H9 (cell line): ENCODE results near the gene SV2C. TPM values are rescaled to one million over a fixed set of nuclear protein-coding genes. Genes with fewer than 3 reads are reported as not detected.

ENCODE experiments used
- DNase-seq: peaks from one replicate; pipeline ENCODE4 v3.0.0-alpha.2; 2017
- H2AFZ ChIP-seq: one replicate; pipeline ENCODE4 v1.6.1; 2013; ENCODE audit warnings: mild to moderate bottlenecking, low read length, control low read depth, moderate library complexity
- H2AK5ac ChIP-seq: 2 replicates; pipeline ENCODE4 v1.6.1; 2013; ENCODE audit warnings: low read length, control low read depth, mixed read lengths; ENCODE audit not compliant: insufficient read length
- H2BK120ac ChIP-seq: one replicate; pipeline ENCODE4 v1.6.1; 2013; ENCODE audit warnings: low read depth, mild to moderate bottlenecking, low read length, control low read depth, inconsistent platforms; ENCODE audit not compliant: poor library complexity, severe bottlenecking
- H2BK12ac ChIP-seq: 2 replicates; pipeline ENCODE4 v1.6.1; 2013; ENCODE audit warnings: low read length, control low read depth, mixed read lengths, low read depth; ENCODE audit not compliant: insufficient read length
- H2BK15ac ChIP-seq: 2 replicates; pipeline ENCODE4 v1.6.1; 2013; ENCODE audit warnings: low read depth, low read length, control low read depth
- H2BK20ac ChIP-seq: one replicate; pipeline ENCODE4 v1.6.1; 2013; ENCODE audit warnings: low read depth, mild to moderate bottlenecking, low read length, control low read depth, inconsistent platforms; ENCODE audit not compliant: poor library complexity, severe bottlenecking
- H2BK5ac ChIP-seq: 2 replicates; pipeline ENCODE4 v1.6.1; 2013; ENCODE audit warnings: low read length, control low read depth, mixed read lengths; ENCODE audit not compliant: insufficient read length
- H3K14ac ChIP-seq: 2 replicates; pipeline ENCODE4 v1.6.1; 2013; ENCODE audit warnings: low read length, control low read depth; ENCODE audit not compliant: insufficient read depth
- H3K18ac ChIP-seq: 2 replicates; pipeline ENCODE4 v1.6.1; 2013; ENCODE audit warnings: low read depth, mild to moderate bottlenecking, mixed read lengths, low read length, control low read depth; ENCODE audit not compliant: insufficient read length
- H3K23ac ChIP-seq: 2 replicates; pipeline ENCODE4 v1.6.1; 2013; ENCODE audit warnings: low read length, control low read depth, mixed read lengths, low read depth; ENCODE audit not compliant: insufficient read length
- H3K23me2 ChIP-seq: 2 replicates; pipeline ENCODE4 v1.6.1; 2013; ENCODE audit warnings: low read depth, mild to moderate bottlenecking, mixed read lengths, low read length, control low read depth; ENCODE audit not compliant: insufficient read length, poor library complexity, severe bottlenecking
- H3K27ac ChIP-seq: 2 replicates; pipeline ENCODE4 v1.5.1; 2013; ENCODE audit warnings: low read length, control low read depth, mixed read lengths, low read depth; ENCODE audit not compliant: insufficient read length
- H3K27me3 ChIP-seq: 2 replicates; pipeline ENCODE4 v1.6.1; 2013; ENCODE audit warnings: low read length, control low read depth, inconsistent platforms; ENCODE audit not compliant: insufficient read depth
- H3K4ac ChIP-seq: 2 replicates; pipeline ENCODE4 v1.6.1; 2013; ENCODE audit warnings: low read depth, mild to moderate bottlenecking, control low read depth, inconsistent platforms, low read length, moderate library complexity
- H3K4me1 ChIP-seq: 2 replicates; pipeline ENCODE4 v1.6.1; 2013; ENCODE audit warnings: low read length, control low read depth, inconsistent platforms; ENCODE audit not compliant: insufficient read depth
- H3K4me2 ChIP-seq: 2 replicates; pipeline ENCODE4 v1.6.1; 2013; ENCODE audit warnings: low read length, control low read depth, mixed read lengths; ENCODE audit not compliant: insufficient read length, insufficient read depth
- H3K56ac ChIP-seq: 2 replicates; pipeline ENCODE4 v1.6.1; 2013; ENCODE audit warnings: low read depth, mild to moderate bottlenecking, mixed read lengths, low read length, control low read depth; ENCODE audit not compliant: insufficient read length
- H3K79me1 ChIP-seq: 2 replicates; pipeline ENCODE4 v1.6.1; 2013; ENCODE audit warnings: low read depth, mild to moderate bottlenecking, moderate library complexity, low read length, control low read depth, inconsistent platforms; ENCODE audit not compliant: insufficient read depth, poor library complexity, severe bottlenecking
- H3K79me2 ChIP-seq: 2 replicates; pipeline ENCODE4 v1.6.1; 2013; ENCODE audit warnings: low read length, control low read depth, inconsistent platforms; ENCODE audit not compliant: insufficient read depth
- H3K9ac ChIP-seq: 2 replicates; pipeline ENCODE4 v1.6.1; 2013; ENCODE audit warnings: low read length, control low read depth, mixed read lengths; ENCODE audit not compliant: insufficient read length; ENCODE audit errors: extremely low read depth
- H3K9me3 ChIP-seq: one replicate; pipeline ENCODE4 v1.6.1; 2013; ENCODE audit warnings: low read depth, low read length, inconsistent platforms; ENCODE audit not compliant: control insufficient read depth
- H3T11ph ChIP-seq: one replicate; pipeline ENCODE4 v1.6.1; 2013; ENCODE audit warnings: mild to moderate bottlenecking, low read length, control low read depth, inconsistent platforms
- H4K20me1 ChIP-seq: one replicate; pipeline ENCODE4 v1.6.1; 2013; ENCODE audit not compliant: control insufficient read depth, insufficient read length, insufficient read depth
- H4K5ac ChIP-seq: 2 replicates; pipeline ENCODE4 v1.6.1; 2013; ENCODE audit warnings: low read depth, mild to moderate bottlenecking, mixed read lengths, low read length, control low read depth; ENCODE audit not compliant: insufficient read length
- H4K8ac ChIP-seq: replicated peaks from 2 replicates; pipeline ENCODE4 v1.6.1; 2013; ENCODE audit warnings: low read length, control low read depth, mixed read lengths, low read depth; ENCODE audit not compliant: insufficient read length
- H4K91ac ChIP-seq: 2 replicates; pipeline ENCODE4 v1.6.1; 2013; ENCODE audit warnings: low read depth, mild to moderate bottlenecking, moderate library complexity, mixed read lengths, low read length, control low read depth; ENCODE audit not compliant: insufficient read length
- H3K27ac Mint-ChIP-seq, 3 experiments: 2 replicates in 2 of 3; 3 replicates in 1 of 3; pipeline ENCODE4 v1.8.0; 2020 to 2021; ENCODE audit warnings: mixed read lengths in 3 of 3, mild to moderate bottlenecking in 1 of 3, moderate library complexity in 1 of 3
- H3K27me3 Mint-ChIP-seq: 2 replicates; pipeline ENCODE4 v1.8.0; 2021; ENCODE audit warnings: low read depth, mild to moderate bottlenecking, moderate library complexity, mixed read lengths
- H3K36me3 Mint-ChIP-seq, 3 experiments: 2 replicates in 2 of 3; 3 replicates in 1 of 3; pipeline ENCODE4 v1.8.0; 2020 to 2021; ENCODE audit warnings: low read depth in 3 of 3, mixed read lengths in 3 of 3; ENCODE audit not compliant: insufficient read depth in 1 of 3
- H3K4me1 Mint-ChIP-seq, 2 experiments: 2 replicates each; pipeline ENCODE4 v1.8.0; 2020; ENCODE audit warnings: mixed read lengths in 2 of 2
- H3K4me3 Mint-ChIP-seq, 2 experiments: 2 replicates in 1 of 2; 3 replicates in 1 of 2; pipeline ENCODE4 v1.8.0; 2020 to 2021; ENCODE audit warnings: mild to moderate bottlenecking in 2 of 2, mixed read lengths in 2 of 2, moderate library complexity in 1 of 2
- H3K9me3 Mint-ChIP-seq, 2 experiments: 2 replicates in 1 of 2; 3 replicates in 1 of 2; pipeline ENCODE4 v1.8.0; 2020; ENCODE audit warnings: mild to moderate bottlenecking in 2 of 2, mixed read lengths in 2 of 2, moderate library complexity in 1 of 2
- WGBS: extraction: QIAGEN DNeasy Blood & Tissue Kit; methylation state at CpG from one replicate; pipeline ENCODE4 v1.1.7; 2013; ENCODE audit warnings: missing lambda C conversion rate, low lambda C conversion rate, mixed read lengths; ENCODE audit not compliant: insufficient read length; ENCODE audit errors: extremely low coverage; 5-methylcytosine and 5-hydroxymethylcytosine counted together
- total RNA-seq: library from RNA; stranded (reverse); gene quantifications from 2 replicates; pipeline ENCODE4 v1.2.1, GENCODE V29; 2021
- TF ChIP-seq, protein P1 (sequence below): fragments of 200-600 bp; sonication (generic); conservative IDR thresholded peaks from 3 replicates; pipeline ENCODE4 v1.8.0; 2021; ENCODE audit warnings: antibody characterized with exemption, mild to moderate bottlenecking

The SV2C gene
- total RNA-seq, 1 experiment from 2014 or later, result 0.09 TPM

DNA sequence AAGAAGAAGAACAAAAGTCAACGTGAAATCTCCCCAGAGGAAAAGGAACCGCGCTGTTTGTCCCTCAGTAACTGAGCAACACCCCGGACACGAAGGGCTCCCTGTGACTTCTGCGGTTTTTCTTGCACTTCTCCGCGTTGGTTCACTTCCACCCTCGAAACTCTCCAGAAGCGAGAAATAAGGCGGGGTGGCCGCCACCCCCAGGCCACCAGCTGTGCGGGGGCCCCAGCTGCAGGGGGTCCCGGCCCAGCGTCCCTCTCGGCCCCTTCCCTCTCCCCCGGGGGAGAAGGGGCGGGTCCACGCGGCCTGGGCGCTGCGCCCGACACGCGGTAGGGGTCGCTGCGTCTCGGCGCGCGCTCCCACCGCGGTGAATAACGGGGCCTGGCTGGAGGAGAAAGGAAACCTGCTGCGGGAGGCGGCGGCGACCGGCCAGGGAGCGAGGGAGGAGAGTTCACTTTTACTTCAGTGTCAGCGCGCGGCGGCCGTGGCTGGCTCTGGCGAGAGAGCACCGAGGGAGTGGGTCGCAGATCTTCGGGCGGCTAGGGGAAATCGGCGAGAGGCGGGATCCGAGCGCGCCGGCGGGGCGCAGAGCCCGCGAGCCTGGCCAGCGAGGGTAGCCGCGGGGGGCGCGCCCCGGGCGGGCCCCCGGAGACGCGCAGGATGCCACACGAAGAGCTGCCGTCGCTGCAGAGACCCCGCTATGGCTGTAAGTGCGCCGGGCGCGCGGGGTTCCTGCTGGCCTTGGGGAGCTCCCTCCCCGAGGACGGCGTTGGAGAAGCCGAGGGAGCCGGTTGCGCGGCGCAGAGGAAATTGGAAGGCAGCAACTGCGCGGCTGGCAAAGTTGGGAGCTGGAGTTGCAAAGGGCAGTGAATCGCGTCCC, 319.9 kb downstream of the SV2C start, which contains the start of gene IQGAP2:
IQGAP2 (plus strand) TSS at position 400 of the 880 bp plus-strand sequence; CDS start at position 661, 261 bp downstream.
- Mint-ChIP-seq H3K4me1 (peaks cover 29% of the 10 kb centered on the region in 2 experiments), H3K9me3 (no peaks in the 10 kb centered on the region; a peak in 1 of 5 replicates), H3K27ac (peak within 1 kb of the TSS; percentile 60 to 96 (median 96); a peak in 5 of 7 replicates), H3K4me3 (peak within 1 kb of the TSS; percentile 91 to 96), H3K36me3 (no peaks in the 10 kb centered on the region; a peak in 1 of 7 replicates), H3K27me3 (peaks cover 15% of the 10 kb centered on the region)
- Histone ChIP-seq H3K79me1 (peaks cover 3% of the 10 kb centered on the region), H3T11ph (no peak within 1 kb of the TSS), H3K79me2 (peaks cover 18% of the 10 kb centered on the region; the same call in 1 of the 2 replicates), H3K56ac (no peak within 1 kb of the TSS), H4K8ac (no peak within 1 kb of the TSS), H3K4me1 (peaks cover 11% of the 10 kb centered on the region; the same call in 1 of the 2 replicates), H3K9ac (peak within 1 kb of the TSS; percentile 27), H3K18ac (peak within 1 kb of the TSS; percentile 61), H4K5ac (no peak within 1 kb of the TSS), H3K27me3 (no peaks in the 10 kb centered on the region), H2BK20ac (no peak within 1 kb of the TSS), H3K9me3 (no peaks in the 10 kb centered on the region), H2BK120ac (no peak within 1 kb of the TSS), H4K91ac (no peak within 1 kb of the TSS), H2BK12ac (no peak within 1 kb of the TSS), H2BK5ac (no peak within 1 kb of the TSS), H3K27ac (no peak within 1 kb of the TSS), H2AK5ac (no peak within 1 kb of the TSS), H3K23me2 (peaks cover 7% of the 10 kb centered on the region), H3K14ac (peak within 1 kb of the TSS; percentile 73; the same call in 1 of the 2 replicates), H3K4ac (no peak within 1 kb of the TSS), H2AFZ (peak within 1 kb of the TSS; percentile 3), H2BK15ac (no peak within 1 kb of the TSS), H3K4me2 (peak within 1 kb of the TSS; percentile 56), H3K23ac (no peak within 1 kb of the TSS), H4K20me1 (no peaks in the 10 kb centered on the region)
- TF ChIP-seq, protein P1, sequence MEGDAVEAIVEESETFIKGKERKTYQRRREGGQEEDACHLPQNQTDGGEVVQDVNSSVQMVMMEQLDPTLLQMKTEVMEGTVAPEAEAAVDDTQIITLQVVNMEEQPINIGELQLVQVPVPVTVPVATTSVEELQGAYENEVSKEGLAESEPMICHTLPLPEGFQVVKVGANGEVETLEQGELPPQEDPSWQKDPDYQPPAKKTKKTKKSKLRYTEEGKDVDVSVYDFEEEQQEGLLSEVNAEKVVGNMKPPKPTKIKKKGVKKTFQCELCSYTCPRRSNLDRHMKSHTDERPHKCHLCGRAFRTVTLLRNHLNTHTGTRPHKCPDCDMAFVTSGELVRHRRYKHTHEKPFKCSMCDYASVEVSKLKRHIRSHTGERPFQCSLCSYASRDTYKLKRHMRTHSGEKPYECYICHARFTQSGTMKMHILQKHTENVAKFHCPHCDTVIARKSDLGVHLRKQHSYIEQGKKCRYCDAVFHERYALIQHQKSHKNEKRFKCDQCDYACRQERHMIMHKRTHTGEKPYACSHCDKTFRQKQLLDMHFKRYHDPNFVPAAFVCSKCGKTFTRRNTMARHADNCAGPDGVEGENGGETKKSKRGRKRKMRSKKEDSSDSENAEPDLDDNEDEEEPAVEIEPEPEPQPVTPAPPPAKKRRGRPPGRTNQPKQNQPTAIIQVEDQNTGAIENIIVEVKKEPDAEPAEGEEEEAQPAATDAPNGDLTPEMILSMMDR, result peak; percentile 87
- no CpG with 5 or more reads among the region's 92 CpGs for WGBS
- peak; percentile 74 for DNase-seq
